Cerebellar nuclear complex (tissue), 1 donor: ENCODE data around the gene HNRNPLL.

Source experiments
- DNase-seq, 2 experiments: peaks; one replicate each; lab custom pipeline; 2025; lab: John Stamatoyannopoulos, UW

Gene HNRNPLL

GRCh38 chr2:38592951-38593350, 9.8 kb downstream of the HNRNPLL start:
- no peak for DNase-seq

- DNase-seq: no peak
Observed at GRCh38 chr2:38591152-38591551, 11.6 kb downstream of the HNRNPLL start.

DNA sequence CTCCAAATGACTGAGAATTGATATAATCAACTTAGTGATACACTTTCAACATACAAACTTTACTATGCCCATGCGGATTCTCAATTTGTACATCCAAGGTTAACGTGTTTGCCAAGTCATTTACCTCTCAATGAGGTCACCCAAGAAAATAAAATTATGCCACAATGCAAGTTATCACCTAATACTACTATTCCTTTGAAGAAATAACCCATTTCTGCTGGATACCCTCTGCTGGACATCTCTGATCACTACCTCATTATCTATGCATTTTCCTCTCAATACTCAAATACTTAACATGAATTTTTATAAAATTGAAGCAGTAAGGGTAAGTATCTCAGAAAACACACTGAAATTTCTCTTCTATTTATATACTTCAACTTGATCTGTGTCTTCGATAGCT, 12.7 kb downstream of the HNRNPLL start:
- no peak for DNase-seq

DNA sequence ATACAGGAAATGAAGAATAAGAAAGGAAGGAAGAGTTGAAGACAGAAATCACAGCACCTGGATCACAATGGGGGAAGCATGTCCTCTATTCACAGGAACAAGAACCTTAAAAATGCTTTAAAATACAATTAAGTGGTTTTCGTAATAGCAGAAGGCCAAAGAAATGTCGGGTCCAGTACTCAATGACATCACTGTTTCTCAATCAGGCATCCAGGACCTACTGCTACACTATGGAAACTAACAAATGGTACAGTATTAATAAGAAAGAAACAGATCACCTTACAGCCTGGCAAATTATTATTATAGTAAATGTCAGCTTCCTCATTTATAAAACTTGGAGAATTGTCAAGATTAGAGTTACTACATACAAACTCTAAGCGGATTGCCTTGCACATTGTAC, 15.8 kb downstream of the HNRNPLL start:
- no peak for DNase-seq

- DNase-seq: no peak
Observed at GRCh38 chr2:38584881-38585280, 17.8 kb downstream of the HNRNPLL start.

GRCh38 chr2:38583994-38584393, 18.7 kb downstream of the HNRNPLL start:
- DNase-seq: no peak

DNA sequence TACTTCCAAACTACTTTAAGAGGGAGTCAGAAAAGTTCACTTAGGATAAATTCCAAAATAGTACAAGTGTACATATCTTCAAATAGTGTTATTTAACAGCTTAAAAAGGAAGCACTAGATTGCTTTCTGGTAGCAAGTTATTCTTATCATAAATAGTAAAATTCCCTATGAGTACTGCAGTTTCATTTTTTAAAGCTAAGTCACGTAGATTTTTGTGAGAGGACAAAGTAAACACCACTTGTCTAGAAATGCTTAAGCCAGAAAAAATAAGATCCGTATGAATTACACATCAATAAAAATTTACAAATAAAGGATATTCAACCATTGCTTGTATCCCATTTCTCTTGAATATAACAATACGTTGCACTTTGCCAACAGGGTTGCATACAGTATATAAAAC, 19.2 kb downstream of the HNRNPLL start:
- DNase-seq: no peak

DNA sequence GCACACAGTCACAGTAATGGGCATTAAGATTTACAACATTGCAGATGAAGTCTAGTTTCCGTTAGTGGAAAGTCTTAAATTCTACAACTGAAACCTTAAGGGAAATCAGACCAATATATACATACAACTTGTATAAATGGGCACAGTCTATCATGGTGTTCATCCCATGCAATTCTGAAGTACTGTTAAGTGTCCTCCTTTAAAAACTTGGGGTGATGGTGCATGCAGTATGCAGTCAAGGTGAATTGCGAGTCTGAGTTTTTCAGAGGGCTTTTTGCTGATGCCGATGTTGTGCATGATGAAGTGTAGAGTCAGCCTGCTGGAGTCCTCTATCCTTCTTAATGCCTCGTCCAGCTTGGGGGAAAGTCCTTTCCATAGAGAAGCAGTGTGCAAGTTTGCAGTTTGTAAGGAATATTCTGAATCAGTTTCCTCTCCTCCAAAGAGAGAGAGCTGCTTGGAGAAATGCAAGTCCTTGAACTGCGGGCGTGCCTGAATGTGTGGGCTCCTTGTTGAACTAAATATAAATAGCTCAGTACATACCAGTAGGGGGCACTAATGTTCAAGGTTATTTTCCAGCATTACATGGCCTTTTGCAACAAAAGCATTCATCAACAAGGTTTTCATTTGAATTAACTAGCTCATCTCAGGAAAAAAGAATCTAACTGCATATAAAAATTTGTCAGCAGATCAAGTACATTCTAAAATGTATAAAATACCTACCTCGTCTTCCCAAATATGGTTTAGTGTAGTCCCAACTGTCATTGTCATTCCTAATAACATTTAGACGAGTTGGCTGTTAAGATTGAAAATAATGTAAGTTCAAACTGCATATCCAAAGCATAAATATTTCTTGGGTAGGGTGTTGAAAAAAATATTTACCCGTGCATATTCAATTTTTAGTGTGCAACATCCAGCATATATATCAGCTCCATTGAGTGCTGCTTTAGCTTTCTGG, 21.3 kb downstream of the HNRNPLL start:
- peak in 1 of 2 experiments; percentile 35 for DNase-seq

GRCh38 chr2:38580115-38580636, 22.6 kb downstream of the HNRNPLL start:
- DNase-seq: no peak

DNA sequence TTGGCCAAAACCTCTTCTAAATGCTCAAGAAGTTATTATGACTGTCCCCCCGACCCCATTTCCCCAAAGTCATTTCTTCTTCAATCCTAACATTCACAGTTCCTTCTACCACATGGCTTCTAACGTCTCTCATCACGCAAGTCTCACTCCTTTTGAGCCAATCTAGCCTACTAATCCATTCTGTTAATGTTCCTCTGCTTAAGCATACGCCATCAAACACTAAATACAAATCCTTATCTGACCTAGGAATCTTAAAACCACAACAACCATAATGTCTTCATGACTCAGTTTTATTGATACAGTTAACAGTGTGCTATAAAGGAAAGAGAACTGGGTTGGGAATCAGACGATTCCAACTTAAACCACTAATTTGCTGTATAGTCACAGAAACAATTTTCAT, 23.9 kb downstream of the HNRNPLL start:
- DNase-seq: no peak

DNA sequence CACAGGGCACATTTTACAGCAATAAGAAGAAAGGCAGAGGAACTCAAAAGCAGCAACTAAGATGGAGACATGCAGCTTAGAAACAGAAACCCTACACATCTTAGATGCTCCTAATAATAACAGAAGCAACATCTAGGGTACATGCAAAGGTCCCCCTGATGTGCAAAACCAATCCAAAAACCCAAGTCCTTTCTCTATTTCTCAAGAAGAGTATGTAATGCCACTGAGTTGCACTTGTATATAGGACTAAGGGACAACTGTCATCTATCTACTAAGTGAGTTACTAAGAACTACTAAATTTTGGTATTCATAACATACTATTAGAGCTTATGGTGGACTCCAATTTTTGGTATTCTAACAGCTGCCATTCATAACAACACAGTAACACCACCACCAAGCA, 28.4 kb downstream of the HNRNPLL start:
- DNase-seq: no peak

DNA sequence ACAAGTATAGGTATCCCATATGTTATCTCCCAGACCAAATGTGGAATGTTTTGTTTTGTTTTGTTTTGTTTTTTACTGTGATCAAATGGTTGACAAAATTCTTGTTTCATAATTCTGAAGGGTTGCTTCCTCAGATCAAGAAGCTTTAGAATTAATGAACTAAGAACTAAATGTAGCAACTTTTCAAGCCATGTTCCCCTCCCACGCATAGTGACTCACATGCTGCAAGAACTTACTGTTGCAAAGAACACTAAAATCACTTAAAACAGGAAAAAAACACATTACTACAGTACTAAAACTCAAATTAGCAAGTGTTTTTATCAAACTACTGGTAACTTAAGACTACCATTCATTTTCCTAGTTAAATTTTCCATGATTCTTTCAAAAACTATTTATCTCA, 30.6 kb downstream of the HNRNPLL start:
- DNase-seq: no peak

DNA sequence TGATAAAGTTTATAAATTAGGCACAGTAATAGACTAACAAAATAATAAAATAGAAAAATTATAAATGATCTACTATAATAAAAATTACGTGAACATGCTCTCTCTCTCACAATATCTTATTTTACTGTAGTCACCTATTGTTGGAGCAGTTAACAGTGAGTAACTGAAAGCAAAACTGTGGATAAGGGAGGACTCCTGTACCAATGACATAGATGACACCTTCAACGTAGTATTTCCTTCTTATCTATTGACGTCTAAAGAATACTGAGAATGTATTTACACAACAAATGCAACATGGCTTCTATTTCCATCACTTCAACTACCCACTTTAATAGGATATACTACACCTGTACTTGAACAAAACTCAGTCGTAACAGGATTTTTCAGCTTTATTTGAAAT, 31.5 kb downstream of the HNRNPLL start:
- DNase-seq: no peak

DNA sequence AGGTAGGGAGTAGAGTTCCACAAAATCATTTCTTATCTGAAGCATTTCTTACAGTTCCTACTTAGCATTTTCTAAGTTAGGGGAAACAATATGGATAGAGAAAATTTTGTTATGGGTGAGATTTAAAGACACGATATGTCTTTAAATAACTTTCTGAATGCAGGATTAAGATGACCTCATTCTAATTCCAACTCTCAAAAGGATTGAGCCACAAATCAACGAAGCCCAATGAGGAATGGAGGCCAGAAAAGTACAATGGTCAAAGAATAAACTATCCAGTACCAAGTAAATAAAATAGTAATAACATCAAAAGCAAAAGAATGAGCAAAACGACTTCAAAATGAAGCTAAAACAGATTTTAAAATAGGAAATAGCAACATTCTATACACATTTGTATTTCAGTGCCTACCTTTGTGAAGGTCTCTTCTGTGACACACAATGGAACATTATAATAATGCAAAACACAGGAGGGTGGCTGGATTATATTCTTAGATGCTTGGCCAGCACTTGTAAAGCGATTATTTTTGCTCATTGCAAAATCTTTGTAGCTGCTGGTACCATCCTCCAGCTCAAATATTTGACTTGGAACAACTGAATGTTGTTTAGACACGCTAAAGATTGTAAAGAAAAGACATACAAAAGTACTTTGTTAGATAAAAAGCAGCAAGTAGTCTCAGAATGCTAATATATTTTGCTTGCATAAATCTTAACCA, 33.8 kb downstream of the HNRNPLL start:
- DNase-seq: no peak

DNA sequence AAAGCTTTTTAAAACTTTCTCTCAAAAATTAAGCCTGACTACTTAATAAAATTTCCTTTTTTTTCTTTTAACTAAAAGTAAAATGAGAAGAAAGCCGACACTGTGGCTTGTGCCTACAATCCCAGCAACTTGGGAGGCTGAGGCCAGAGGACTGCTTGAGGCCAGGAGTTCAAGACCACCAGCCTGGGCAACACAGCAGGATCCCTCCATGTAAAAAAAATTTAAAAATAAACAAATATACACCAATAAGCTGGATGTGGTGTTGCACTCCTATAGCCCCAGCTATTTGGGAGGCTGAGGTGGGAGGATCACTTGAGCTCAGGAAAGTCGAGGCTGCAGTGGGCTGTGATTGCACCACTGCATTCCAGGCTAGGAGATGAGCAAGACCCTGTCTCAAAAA, 37.4 kb downstream of the HNRNPLL start:
- no peak for DNase-seq

GRCh38 chr2:38561691-38562090, 41.0 kb downstream of the HNRNPLL start:
- no peak for DNase-seq

DNA sequence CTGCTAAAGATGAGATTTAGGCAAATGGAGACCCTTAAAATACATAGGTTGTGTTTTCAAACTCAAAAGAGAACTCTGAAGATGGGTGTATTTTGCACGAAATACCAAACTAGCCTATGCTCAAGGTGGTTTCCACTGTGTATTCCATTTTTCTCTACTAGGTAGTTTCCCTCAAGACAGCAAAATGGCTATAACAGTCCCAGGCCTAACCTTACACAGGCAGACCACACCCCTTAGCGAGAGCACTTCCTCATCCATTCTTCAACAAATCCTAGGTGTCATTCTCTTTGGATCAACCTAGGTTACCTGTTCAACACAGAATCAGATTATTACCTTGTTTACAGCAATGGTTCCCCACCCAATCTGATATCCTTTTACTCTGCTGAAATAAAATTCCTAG, 42.6 kb downstream of the HNRNPLL start:
- no peak for DNase-seq

- no peak for DNase-seq
Observed at GRCh38 chr2:38557981-38558380, 44.7 kb downstream of the HNRNPLL start.

- DNase-seq: no peak
Observed at GRCh38 chr2:38557217-38557616, 45.5 kb downstream of the HNRNPLL start.

DNA sequence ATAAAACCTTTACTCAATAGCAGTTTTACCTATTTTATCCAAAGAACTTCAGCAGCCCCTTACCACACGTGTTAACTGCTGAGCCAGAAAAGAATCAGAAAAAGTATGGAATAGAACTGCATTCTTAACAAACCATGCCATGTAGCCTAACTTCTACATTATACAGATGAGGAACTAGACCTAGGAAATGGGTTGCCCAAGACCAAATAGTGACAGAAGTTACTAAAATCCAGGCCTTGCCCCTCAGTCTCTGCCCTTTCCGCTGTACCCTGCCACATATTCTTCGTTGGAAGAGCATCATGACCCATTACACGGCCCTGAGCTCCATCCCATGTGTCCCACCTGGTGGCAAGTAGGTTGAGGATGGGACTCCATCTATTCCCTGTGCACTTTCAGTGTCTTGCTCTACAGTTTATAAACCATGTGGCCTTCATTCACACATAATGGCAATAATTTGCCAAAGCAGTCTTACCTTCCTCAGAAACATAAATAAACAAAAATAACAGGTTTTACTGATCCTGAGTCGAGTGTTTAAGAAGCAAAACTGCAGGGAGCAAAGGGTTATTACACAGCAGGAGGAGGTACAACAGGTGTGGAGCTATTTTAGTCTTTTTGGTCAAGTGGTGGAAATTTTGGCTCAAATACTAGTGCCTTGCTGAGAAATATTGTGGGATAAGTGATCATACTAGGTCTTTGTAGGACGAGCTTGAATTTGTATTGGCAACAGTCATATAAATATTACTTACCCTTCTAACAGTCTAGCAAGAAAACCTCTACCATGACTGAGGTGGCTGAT, 46.5 kb downstream of the HNRNPLL start:
- no peak for DNase-seq

DNA sequence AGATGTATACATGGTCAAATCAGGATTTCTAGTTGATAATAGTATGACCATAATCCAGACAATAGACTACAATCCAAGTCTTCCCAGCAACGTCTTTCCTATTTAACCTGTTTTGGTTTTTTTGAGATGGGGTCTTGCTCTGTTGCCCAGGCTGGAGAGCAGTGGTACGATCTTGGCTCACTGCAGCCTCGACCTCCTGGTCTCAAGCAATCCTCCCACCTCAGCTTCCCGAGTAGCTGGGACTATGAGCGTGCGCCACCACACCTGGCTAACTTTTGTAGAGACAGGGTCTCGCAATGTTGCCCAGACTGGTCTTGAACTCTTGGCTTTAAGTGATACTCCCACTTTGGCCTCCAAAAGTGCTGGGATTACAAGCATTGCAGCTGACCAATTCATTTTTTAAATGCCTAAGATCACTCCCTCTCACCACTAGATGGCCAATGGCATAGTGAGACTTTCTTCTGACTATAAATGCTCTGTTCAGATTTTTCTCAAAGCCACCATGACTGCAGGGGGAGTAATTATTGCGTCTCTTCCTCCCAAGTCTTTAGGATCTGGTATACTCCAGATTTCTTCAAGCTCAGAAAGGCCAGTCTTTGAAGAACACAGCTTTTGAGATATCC, 47.6 kb downstream of the HNRNPLL start:
- no peak for DNase-seq

- no peak for DNase-seq
Observed at GRCh38 chr2:38553554-38553953, 49.2 kb downstream of the HNRNPLL start.
